ENCODE measurements around the gene MT1M.
A peak's percentile ranks its signal among the peaks of the same experiment; 100 is the strongest.

GRCh38 chr16:56606071-56606475 lies 26.4 kb upstream of the MT1M start:
- TF ChIP-seq POLR2A (IDR thresholded peaks at IDR 0.05; ENCODE audit: low read depth) (no peak), POLR2AphosphoS5 (IDR thresholded peaks at IDR 0.05) (peak in 1 of 2 donors; percentile 9), CTCF (IDR thresholded peaks at IDR 0.05) (no peak)

Measured in esophagus muscularis mucosa (tissue), 3 donors.